HG03558 (cell line): Measurements from ENCODE around the gene ENKUR.
"Not testable (repeated sequence)": the region's sequence is repeated elsewhere in the genome, so short reads cannot be mapped to it uniquely, and the experiment has no call there.

ENCODE experiments used
- ATAC-seq: cut with Tn5 transposase; IDR thresholded peaks from one replicate; pipeline ENCODE4 v1.9.1; 2021; ENCODE audit warnings: moderate number of reproducible peaks; ENCODE audit not compliant: unreplicated experiment; ENCODE audit errors: extremely low read depth

Gene ENKUR

GRCh38 chr10:24981161-24981710 is 34.7 kb downstream of the ENKUR start:
- ATAC-seq = no peak

GRCh38 chr10:24979685-24980084 is 36.3 kb downstream of the ENKUR start:
- no peak for ATAC-seq

- no peak for ATAC-seq
Measured at GRCh38 chr10:24974976-24975375, 41.0 kb downstream of the ENKUR start.

GRCh38 chr10:24973163-24973562 is 42.8 kb downstream of the ENKUR start:
- no peak for ATAC-seq

- no peak for ATAC-seq
Measured at GRCh38 chr10:24971374-24971773, 44.6 kb downstream of the ENKUR start.

- no peak for ATAC-seq
Measured at GRCh38 chr10:24969841-24970281, 46.1 kb downstream of the ENKUR start.

- not testable (repeated sequence) for ATAC-seq
Measured at GRCh38 chr10:24968951-24969350, 47.0 kb downstream of the ENKUR start.

- ATAC-seq = no peak
Measured at GRCh38 chr10:24968349-24968748, 47.6 kb downstream of the ENKUR start.

- ATAC-seq = no peak
Measured at GRCh38 chr10:24966962-24967481, 48.9 kb downstream of the ENKUR start.

- no peak for ATAC-seq
Measured at GRCh38 chr10:24965051-24965450, 50.9 kb downstream of the ENKUR start.

GRCh38 chr10:24963521-24964041 is 52.4 kb downstream of the ENKUR start:
- ATAC-seq = no peak

- ATAC-seq = no peak
Measured at GRCh38 chr10:24962995-24963394, 53.0 kb downstream of the ENKUR start.

- no peak for ATAC-seq
Measured at GRCh38 chr10:24961582-24961981, 54.4 kb downstream of the ENKUR start.

- ATAC-seq = no peak
Measured at GRCh38 chr10:24959382-24959730, 56.6 kb downstream of the ENKUR start.

- ATAC-seq = no peak
Measured at GRCh38 chr10:24958721-24959381, 57.1 kb downstream of the ENKUR start.

- ATAC-seq = no peak
Measured at GRCh38 chr10:24958091-24958720, 57.8 kb downstream of the ENKUR start.

- not testable (repeated sequence) for ATAC-seq
Measured at GRCh38 chr10:24957624-24958051, 58.3 kb downstream of the ENKUR start.

GRCh38 chr10:24953675-24954074 is 62.3 kb downstream of the ENKUR start:
- no peak for ATAC-seq

- no peak for ATAC-seq
Measured at GRCh38 chr10:24952707-24953645, 63.0 kb downstream of the ENKUR start.

GRCh38 chr10:24952143-24952706 is 63.7 kb downstream of the ENKUR start, which contains the start of gene PRTFDC1:
Gene PRTFDC1 (minus strand): TSS chr10:24952606. CDS start chr10:24952575, 31 bp downstream.
- no peak for ATAC-seq
